NT2/D1 (cell line): Measurements from ENCODE around the gene SYT6.
A peak's percentile ranks its signal among the peaks of the same experiment; 100 is the strongest.

Source experiments
- DNase-seq: peaks from one replicate; pipeline ENCODE4 v3.0.0-alpha.2; 2011; ENCODE audit warnings: low read depth, low spot score
- H3K27me3 ChIP-seq: 2 replicates; pipeline ENCODE4 v1.6.0; 2011; ENCODE audit warnings: mild to moderate bottlenecking; ENCODE audit not compliant: insufficient read length, insufficient read depth
- H3K36me3 ChIP-seq: 2 replicates; pipeline ENCODE4 v1.6.1; 2011; ENCODE audit warnings: mild to moderate bottlenecking, low read length, mixed read lengths; ENCODE audit not compliant: insufficient read depth, insufficient read length
- H3K4me1 ChIP-seq: 2 replicates; pipeline ENCODE4 v1.5.1; 2011; ENCODE audit not compliant: insufficient read depth, insufficient read length
- H3K4me3 ChIP-seq: 2 replicates; pipeline ENCODE4 v1.5.1; 2011; ENCODE audit warnings: low read depth; ENCODE audit not compliant: insufficient read length
- H3K9ac ChIP-seq: 2 replicates; pipeline ENCODE4 v1.6.0; 2011; ENCODE audit warnings: low read depth; ENCODE audit not compliant: insufficient read length
- H3K9me3 ChIP-seq: 2 replicates; pipeline ENCODE4 v1.5.1; 2011; ENCODE audit warnings: mild to moderate bottlenecking, low read length; ENCODE audit not compliant: insufficient read depth
- SUZ12 ChIP-seq: IDR thresholded peaks from 2 replicates; pipeline ENCODE4 v1.6.1; 2011; ENCODE audit not compliant: insufficient read length, insufficient read depth; ENCODE audit errors: extremely low read depth
- YY1 ChIP-seq: IDR thresholded peaks from 2 replicates; pipeline ENCODE4 v1.6.1; 2011; ENCODE audit not compliant: insufficient read length, insufficient read depth
- ZNF274 ChIP-seq: IDR thresholded peaks from 2 replicates; pipeline ENCODE4 v1.6.1; 2011; ENCODE audit warnings: mild to moderate bottlenecking, low read depth, low read length

Gene SYT6, protein sequence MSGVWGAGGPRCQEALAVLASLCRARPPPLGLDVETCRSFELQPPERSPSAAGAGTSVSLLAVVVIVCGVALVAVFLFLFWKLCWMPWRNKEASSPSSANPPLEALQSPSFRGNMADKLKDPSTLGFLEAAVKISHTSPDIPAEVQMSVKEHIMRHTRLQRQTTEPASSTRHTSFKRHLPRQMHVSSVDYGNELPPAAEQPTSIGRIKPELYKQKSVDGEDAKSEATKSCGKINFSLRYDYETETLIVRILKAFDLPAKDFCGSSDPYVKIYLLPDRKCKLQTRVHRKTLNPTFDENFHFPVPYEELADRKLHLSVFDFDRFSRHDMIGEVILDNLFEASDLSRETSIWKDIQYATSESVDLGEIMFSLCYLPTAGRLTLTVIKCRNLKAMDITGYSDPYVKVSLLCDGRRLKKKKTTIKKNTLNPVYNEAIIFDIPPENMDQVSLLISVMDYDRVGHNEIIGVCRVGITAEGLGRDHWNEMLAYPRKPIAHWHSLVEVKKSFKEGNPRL

GRCh38 chr1:114153261-114154145, at the start of gene SYT6:
Gene SYT6 (minus strand): TSS chr1:114153869. CDS start chr1:114153772, 97 bp downstream.
- no peaks in the 10 kb centered on the region for H3K9me3 ChIP-seq
- no peak for DNase-seq
- peak within 1 kb of the TSS; percentile 93 for H3K9ac ChIP-seq
- H3K4me1 ChIP-seq: peaks cover 11% of the 10 kb centered on the region
- peaks cover 7% of the 10 kb centered on the region for H3K36me3 ChIP-seq
- peaks cover 25% of the 10 kb centered on the region for H3K27me3 ChIP-seq
- TF ChIP-seq ZNF274 (no peak), SUZ12 (no peak), YY1 (no peak)
- H3K4me3 ChIP-seq: peak within 1 kb of the TSS; percentile 88

GRCh38 chr1:114201486-114201885, 47.8 kb upstream of the SYT6 start:
- Histone ChIP-seq H3K27me3 (peaks cover 3% of the 10 kb centered on the region), H3K9me3 (no peaks in the 10 kb centered on the region), H3K4me1 (peaks cover 2% of the 10 kb centered on the region), H3K9ac (no peak overlapping the region), H3K36me3 (no peaks in the 10 kb centered on the region), H3K4me3 (no peak overlapping the region)
- no peak for DNase-seq
- TF ChIP-seq ZNF274 (no peak), YY1 (no peak), SUZ12 (no peak)

- no peaks in the 10 kb centered on the region; the same call in 1 of the 2 replicates for H3K9me3 ChIP-seq
- TF ChIP-seq SUZ12 (no peak), ZNF274 (no peak), YY1 (no peak)
- DNase-seq: no peak
- H3K4me3 ChIP-seq: no peak overlapping the region
- no peaks in the 10 kb centered on the region for H3K36me3 ChIP-seq
- no peak overlapping the region for H3K9ac ChIP-seq
- peaks cover 2% of the 10 kb centered on the region for H3K4me1 ChIP-seq
- peaks cover 3% of the 10 kb centered on the region for H3K27me3 ChIP-seq
These were observed 45.4 kb upstream of the SYT6 start for GRCh38 chr1:114199017-114199594.

GRCh38 chr1:114196992-114197907, 43.6 kb upstream of the SYT6 start:
- Histone ChIP-seq H3K36me3 (no peaks in the 10 kb centered on the region), H3K4me3 (no peak overlapping the region), H3K9me3 (no peaks in the 10 kb centered on the region; the same call in 1 of the 2 replicates), H3K27me3 (peaks cover 3% of the 10 kb centered on the region), H3K9ac (no peak overlapping the region), H3K4me1 (peaks cover 2% of the 10 kb centered on the region)
- DNase-seq: no peak
- no peak for TF ChIP-seq ZNF274
- no peak for TF ChIP-seq SUZ12
- TF ChIP-seq YY1: no peak

DNA sequence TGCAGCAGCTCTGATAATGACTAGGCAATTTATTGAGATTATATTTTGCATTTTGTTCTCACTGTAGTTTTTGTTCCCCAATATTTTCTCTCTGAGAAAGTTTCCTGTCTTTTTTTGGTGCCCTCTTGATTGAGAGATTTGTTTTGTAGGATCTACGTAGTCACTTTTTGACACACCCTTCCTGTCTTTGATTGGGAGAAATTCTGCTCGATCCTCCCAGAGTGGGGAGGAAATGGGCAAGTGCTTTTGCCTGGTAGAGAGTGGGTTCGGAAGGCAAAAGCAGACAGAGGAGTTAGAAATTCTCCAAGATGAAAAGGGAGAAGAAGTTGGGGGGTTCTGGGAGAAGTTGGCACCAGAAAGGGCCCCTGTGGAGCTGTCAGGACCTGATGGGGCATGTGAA, 42.1 kb upstream of the SYT6 start:
- no peak for DNase-seq
- TF ChIP-seq YY1 (no peak), ZNF274 (no peak), SUZ12 (no peak)
- peaks cover 3% of the 10 kb centered on the region for H3K27me3 ChIP-seq
- H3K36me3 ChIP-seq: no peaks in the 10 kb centered on the region
- peaks cover 2% of the 10 kb centered on the region for H3K4me1 ChIP-seq
- no peaks in the 10 kb centered on the region; the same call in 1 of the 2 replicates for H3K9me3 ChIP-seq
- no peak overlapping the region for H3K4me3 ChIP-seq
- no peak overlapping the region for H3K9ac ChIP-seq

DNA sequence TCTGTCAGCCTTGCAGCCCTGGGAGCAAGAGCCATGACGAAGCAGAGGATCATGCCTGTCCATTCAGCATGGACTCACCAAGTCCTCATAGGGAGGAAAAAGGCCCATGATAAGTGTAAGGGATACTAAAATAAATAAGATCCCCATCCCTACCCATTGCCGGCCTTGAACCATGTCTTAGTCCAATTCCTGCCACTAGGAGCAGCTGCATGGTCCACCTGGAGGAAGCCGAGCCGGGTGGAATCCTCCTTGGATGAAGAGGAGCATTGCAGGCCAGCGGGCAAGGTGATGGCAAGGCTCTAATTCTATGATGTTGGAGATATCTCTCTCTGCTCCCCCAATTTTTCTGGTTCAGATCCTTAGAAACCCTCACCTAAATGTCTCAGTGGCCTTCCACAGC, 38.7 kb upstream of the SYT6 start:
- H3K27me3 ChIP-seq: peaks cover 3% of the 10 kb centered on the region
- no peaks in the 10 kb centered on the region; the same call in 1 of the 2 replicates for H3K9me3 ChIP-seq
- no peak for TF ChIP-seq ZNF274
- H3K9ac ChIP-seq: no peak overlapping the region
- H3K4me3 ChIP-seq: no peak overlapping the region
- H3K4me1 ChIP-seq: peaks cover 2% of the 10 kb centered on the region
- H3K36me3 ChIP-seq: no peaks in the 10 kb centered on the region
- no peak for DNase-seq
